Fibroblast of lung (primary cell): Measurements from ENCODE around the gene WBP11. TPM values are rescaled to one million over a fixed set of nuclear protein-coding genes. Genes with fewer than 3 reads are reported as not detected.

ENCODE experiments used
- DNase-seq, 2 donors: peaks; one replicate each; pipeline versions ENCODE4 v3.0.0 to v3.0.0-alpha.2; 2010; ENCODE audit warnings: low read depth in 2 of 2
- H2AFZ ChIP-seq: 2 replicates; pipeline ENCODE4 v1.5.1; 2012; ENCODE audit warnings: low read length, control low read depth, inconsistent platforms
- H3K27ac ChIP-seq: 2 replicates; pipeline ENCODE4 v1.5.1; 2011; ENCODE audit warnings: low read length, control low read depth; ENCODE audit not compliant: insufficient read depth
- H3K27me3 ChIP-seq: 2 replicates; pipeline ENCODE4 v1.5.1; 2011; ENCODE audit warnings: mild to moderate bottlenecking, low read length; ENCODE audit not compliant: control insufficient read depth, insufficient read depth
- H3K36me3 ChIP-seq: 2 replicates; pipeline ENCODE4 v1.5.1; 2011; ENCODE audit warnings: low read length; ENCODE audit not compliant: control insufficient read depth, insufficient read depth
- H3K4me1 ChIP-seq: 2 replicates; pipeline ENCODE4 v1.5.1; 2011; ENCODE audit warnings: low read length; ENCODE audit not compliant: control insufficient read depth, insufficient read depth; ENCODE audit errors: extremely low read depth
- H3K4me2 ChIP-seq: 2 replicates; pipeline ENCODE4 v1.5.1; 2011; ENCODE audit warnings: low read length, control low read depth; ENCODE audit not compliant: insufficient read depth; ENCODE audit errors: extremely low read depth
- H3K4me3 ChIP-seq, 4 experiments: fragments of 200-600 bp in 1 of 4; sonication (generic) in 1 of 4; replicated peaks in 1 of 4; 2 replicates each; pipeline ENCODE4 v1.5.1; 2011 to 2016; ENCODE audit warnings: low read length in 4 of 4, low read depth in 3 of 4, mild to moderate bottlenecking in 3 of 4, control low read depth in 2 of 4, inconsistent platforms in 1 of 4, mixed read lengths in 1 of 4; ENCODE audit not compliant: insufficient read depth in 1 of 4; ENCODE audit errors: control extremely low read depth in 1 of 4
- H3K79me2 ChIP-seq: 2 replicates; pipeline ENCODE4 v1.5.1; 2012; ENCODE audit warnings: mild to moderate bottlenecking, low read length, inconsistent platforms; ENCODE audit not compliant: control insufficient read depth, insufficient read depth
- H3K9ac ChIP-seq: 2 replicates; pipeline ENCODE4 v1.5.1; 2011; ENCODE audit warnings: mild to moderate bottlenecking, low read length, control low read depth; ENCODE audit not compliant: insufficient read depth
- H3K9me3 ChIP-seq: 2 replicates; pipeline ENCODE4 v1.5.1; 2012; ENCODE audit warnings: low read depth, low read length; ENCODE audit not compliant: control insufficient read depth, insufficient read depth
- H4K20me1 ChIP-seq: 2 replicates; pipeline ENCODE4 v1.5.1; 2011; ENCODE audit warnings: low read length; ENCODE audit not compliant: control insufficient read depth, insufficient read depth; ENCODE audit errors: extremely low read depth
- CTCF ChIP-seq, 2 donors: IDR thresholded peaks in 1 of 2; conservative IDR thresholded peaks in 1 of 2; 1 replicate in 1 of 2; 2 replicates in 1 of 2; pipeline ENCODE4 v1.5.1; 2011 to 2012; ENCODE audit warnings: low read length in 2 of 2, control low read depth in 1 of 2, inconsistent platforms in 1 of 2, low read depth in 1 of 2, mild to moderate bottlenecking in 1 of 2
- EZH2 ChIP-seq: IDR thresholded peaks from 2 replicates; pipeline ENCODE4 v1.5.1; 2012; ENCODE audit warnings: low read length, control low read depth, mild to moderate bottlenecking; ENCODE audit errors: missing control alignments
- polyA plus RNA-seq, 2 donors: library from polyadenylated mRNA; depleted of rRNA in 1 of 2; stranded (reverse) in 1 of 2; unstranded in 1 of 2; fragments of >200 nt; gene quantifications; 2 replicates each; pipeline ENCODE4 v1.2.1, GENCODE V29; 2011 to 2012; ENCODE audit warnings: missing spikeins in 1 of 2
- total RNA-seq: library from RNA; depleted of rRNA; stranded (reverse); fragments of >200 nt; gene quantifications from 2 replicates; pipeline ENCODE4 v1.2.1, GENCODE V29; 2014

WBP11 gene
- total and polyA plus RNA-seq, 2 donors (not counting 1 experiment from before 2014, with no cell fraction given), result 10.6 to 17.5 TPM

- Histone ChIP-seq H3K4me1 (peaks cover 2% of the 10 kb centered on the region), H3K36me3 (no peaks in the 10 kb centered on the region), H4K20me1 (no peaks in the 10 kb centered on the region), H3K27me3 (no peaks in the 10 kb centered on the region), H3K9me3 (no peaks in the 10 kb centered on the region), H3K4me3 (peak overlapping the region; percentile 63 to 89 (median 80)), H3K27ac (peak overlapping the region; percentile 98), H3K9ac (peak overlapping the region; percentile 98), H3K79me2 (peaks cover 36% of the 10 kb centered on the region), H3K4me2 (peak overlapping the region; percentile 38), H2AFZ (no peak overlapping the region)
- DNase-seq, result no peak
- TF ChIP-seq EZH2, result no peak
- no peak for TF ChIP-seq CTCF (conservative IDR thresholded peaks at IDR 0.05 in 1 of 2, IDR thresholded peaks at IDR 0.05 in 1 of 2; ENCODE audit: low read depth in 1 of 2, low read length in 2 of 2)
These were observed 612 bp downstream of the WBP11 start for GRCh38 chr12:14802721-14803010.

- peak overlapping the region; percentile 38 for H3K4me2 ChIP-seq
These were observed 1.0 kb downstream of the WBP11 start for GRCh38 chr12:14802247-14802646.

GRCh38 chr12:14795028-14795448, 8.2 kb downstream of the WBP11 start:
- no peak overlapping the region for H3K4me3 ChIP-seq
- peaks cover 7% of the 10 kb centered on the region for H3K79me2 ChIP-seq
- no peaks in the 10 kb centered on the region for H3K4me1 ChIP-seq
- no peak overlapping the region for H3K27ac ChIP-seq
- H2AFZ ChIP-seq, result no peak overlapping the region
- H3K4me2 ChIP-seq, result no peak overlapping the region
- no peaks in the 10 kb centered on the region for H3K27me3 ChIP-seq
- DNase-seq, result peak in 1 of 2 donors; percentile 88
- H3K36me3 ChIP-seq, result no peaks in the 10 kb centered on the region
- H3K9me3 ChIP-seq, result no peaks in the 10 kb centered on the region
- no peaks in the 10 kb centered on the region for H4K20me1 ChIP-seq
- no peak overlapping the region for H3K9ac ChIP-seq
- no peak for TF ChIP-seq EZH2
- no peak for TF ChIP-seq CTCF (conservative IDR thresholded peaks at IDR 0.05 in 1 of 2, IDR thresholded peaks at IDR 0.05 in 1 of 2; ENCODE audit: low read depth in 1 of 2, low read length in 2 of 2)

More at GRCh38 chr12:14802247-14802646, 1.0 kb downstream of the WBP11 start:
- Histone ChIP-seq H2AFZ (no peak overlapping the region), H3K27ac (peak overlapping the region; percentile 98), H3K27me3 (no peaks in the 10 kb centered on the region), H3K36me3 (no peaks in the 10 kb centered on the region), H4K20me1 (no peaks in the 10 kb centered on the region), H3K4me1 (peaks cover 2% of the 10 kb centered on the region), H3K79me2 (peaks cover 36% of the 10 kb centered on the region), H3K9ac (peak overlapping the region; percentile 98), H3K9me3 (no peaks in the 10 kb centered on the region), H3K4me3 (peak overlapping the region; percentile 63 to 89 (median 80))
- TF ChIP-seq EZH2 (no peak), CTCF (conservative IDR thresholded peaks at IDR 0.05 in 1 of 2, IDR thresholded peaks at IDR 0.05 in 1 of 2; ENCODE audit: low read depth in 1 of 2, low read length in 2 of 2) (no peak)
- DNase-seq, result no peak
